SH-SY5Y (cell line): ENCODE results near the gene CD79A.

Experiments
- GATA2 ChIP-seq: IDR thresholded peaks from 2 replicates; pipeline ENCODE4 v1.6.1; 2011; ENCODE audit warnings: mild to moderate bottlenecking, low read depth, low read length
- GATA3 ChIP-seq: IDR thresholded peaks from 2 replicates; pipeline ENCODE4 v1.6.1; 2011; ENCODE audit warnings: low read depth, mild to moderate bottlenecking, low read length, moderate library complexity

DNA sequence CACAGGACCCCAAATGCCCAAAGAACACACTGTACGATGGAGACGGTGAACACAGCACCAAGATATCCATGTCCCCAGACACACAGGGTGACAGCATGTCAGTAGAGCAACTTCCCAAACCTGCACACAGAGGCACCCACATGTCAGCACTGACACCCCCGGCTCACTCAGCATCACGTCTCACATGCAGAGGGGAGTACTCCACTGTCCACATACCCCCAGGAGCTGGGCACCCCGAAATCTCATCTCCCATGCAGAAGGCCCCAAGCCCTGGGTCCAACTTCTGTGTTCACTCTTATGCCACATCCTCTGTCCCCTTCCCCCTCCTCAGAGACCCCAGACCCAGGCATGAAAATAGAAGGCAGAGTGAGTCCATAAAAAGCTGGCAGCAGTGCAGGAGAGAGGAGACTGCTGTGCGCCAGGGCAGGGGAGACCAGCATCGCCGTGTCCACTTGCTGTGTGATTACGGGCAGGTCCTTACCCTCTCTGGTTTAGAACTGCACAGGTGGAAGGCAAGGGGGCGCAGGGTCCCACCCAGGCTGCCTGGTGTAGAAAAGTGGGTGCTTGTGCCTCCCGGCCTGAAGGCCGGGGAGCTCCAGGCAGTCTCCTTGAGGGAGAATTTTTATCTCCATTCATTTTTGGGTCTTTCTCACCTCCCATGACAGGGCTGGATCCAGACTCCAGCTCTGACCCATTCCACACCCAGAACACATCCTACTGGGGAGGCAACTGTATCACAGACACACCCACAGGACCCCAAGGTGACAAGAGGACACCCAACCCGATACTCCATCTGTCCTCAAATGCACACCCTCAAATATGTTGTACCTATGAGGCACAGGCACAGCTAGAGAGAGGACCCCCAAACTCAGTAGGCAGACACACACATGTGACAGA, 34.2 kb downstream of the CD79A start:
- no peak for TF ChIP-seq GATA2
- TF ChIP-seq GATA3: no peak
